HG03354 (cell line): ENCODE data around the gene NFYC.
"Not testable (repeated sequence)": the region's sequence is repeated elsewhere in the genome, so short reads cannot be mapped to it uniquely, and the experiment has no call there.

Source experiments
- ATAC-seq: cut with Tn5 transposase; IDR thresholded peaks from one replicate; pipeline ENCODE4 v1.9.1; 2021; ENCODE audit warnings: mild to moderate bottlenecking; ENCODE audit not compliant: unreplicated experiment, poor library complexity, severe bottlenecking

The NFYC gene

DNA sequence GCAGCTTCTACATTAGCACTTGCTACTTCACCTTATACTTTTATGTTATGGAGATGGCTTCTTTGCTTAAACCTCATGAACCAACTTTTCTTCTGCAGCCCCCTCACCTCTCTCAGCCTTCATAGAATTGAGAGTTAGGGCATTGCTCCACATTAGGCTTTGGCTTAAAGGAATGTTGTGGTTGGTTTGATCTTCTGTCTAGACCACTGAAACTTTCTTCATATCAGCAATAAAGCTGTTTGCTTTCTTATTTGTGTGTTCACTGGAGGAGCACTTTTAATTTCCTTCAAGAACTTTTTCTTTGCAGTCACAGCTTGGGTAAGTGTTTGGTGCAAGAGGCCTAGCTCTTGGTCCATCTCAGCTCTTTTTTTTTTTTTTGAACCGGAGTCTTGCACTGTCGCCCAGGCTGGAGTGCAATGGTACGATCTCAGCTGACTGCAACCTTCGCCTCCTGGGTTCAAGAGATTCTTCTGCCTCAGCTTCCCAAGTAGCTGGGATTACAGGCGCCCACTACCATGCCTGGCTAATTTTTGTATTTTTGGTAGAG, 37.9 kb downstream of the NFYC start:
- not testable (repeated sequence) for ATAC-seq

DNA sequence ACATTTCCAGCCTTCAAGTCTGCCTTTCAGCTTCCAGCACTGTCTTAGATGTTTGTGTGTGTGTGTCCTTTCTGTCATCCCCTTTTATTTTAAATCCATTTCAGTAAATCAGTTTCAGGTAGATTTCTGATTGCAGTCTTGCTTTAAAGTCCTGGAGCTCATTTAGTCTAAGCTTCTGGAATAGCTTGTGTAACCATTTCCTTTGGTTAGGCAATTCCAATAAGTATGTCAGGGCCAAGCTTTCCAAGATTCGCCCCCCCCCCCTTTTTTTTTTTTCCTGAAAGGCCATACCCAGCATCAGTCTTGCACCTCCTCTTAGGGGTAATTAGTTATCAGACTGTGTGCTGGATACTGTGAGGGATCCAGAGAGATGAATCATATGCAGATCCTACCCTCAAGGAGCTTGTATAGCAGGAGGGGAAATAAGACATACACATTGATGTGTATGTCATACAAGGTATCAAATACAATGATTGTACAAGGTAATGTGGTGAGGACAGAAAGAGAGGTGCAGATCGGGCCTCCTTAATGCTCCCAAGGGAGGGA, 41.3 kb downstream of the NFYC start:
- ATAC-seq: no peak

DNA sequence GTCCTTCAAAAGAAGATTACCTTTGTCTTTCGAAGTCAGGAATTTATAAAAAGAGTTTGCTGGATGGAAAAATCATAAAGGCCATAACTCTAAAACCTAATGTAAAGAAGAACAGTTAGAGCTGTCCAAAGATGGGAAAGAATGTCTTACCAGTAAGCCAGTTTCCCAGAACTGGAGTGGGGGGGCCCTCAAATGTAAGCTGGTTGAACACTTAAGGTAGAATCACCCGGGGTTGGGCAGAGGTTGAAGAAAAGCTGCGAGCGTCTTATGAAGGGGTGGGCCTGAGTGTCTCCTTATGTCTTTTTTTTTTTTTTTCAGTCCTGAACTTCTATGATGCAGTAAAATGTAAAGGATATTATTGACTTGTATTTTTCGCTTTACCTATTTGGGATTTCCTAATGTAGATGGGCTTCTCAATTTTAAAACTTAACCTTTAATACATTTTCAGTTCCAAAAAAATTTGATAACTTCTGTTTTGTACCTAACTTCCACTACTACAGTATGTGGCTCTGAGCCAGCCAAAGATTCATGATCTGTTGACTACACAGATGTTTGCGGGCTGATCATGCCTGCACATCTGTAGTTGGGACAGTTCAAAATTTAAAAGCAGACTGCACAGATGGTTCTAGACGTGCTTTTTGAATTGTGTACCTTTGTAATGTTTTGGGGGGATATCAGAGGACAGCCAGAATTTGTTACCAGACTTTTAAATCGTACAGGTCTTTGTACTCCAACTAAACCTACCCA, 43.6 kb downstream of the NFYC start:
- ATAC-seq: no peak

DNA sequence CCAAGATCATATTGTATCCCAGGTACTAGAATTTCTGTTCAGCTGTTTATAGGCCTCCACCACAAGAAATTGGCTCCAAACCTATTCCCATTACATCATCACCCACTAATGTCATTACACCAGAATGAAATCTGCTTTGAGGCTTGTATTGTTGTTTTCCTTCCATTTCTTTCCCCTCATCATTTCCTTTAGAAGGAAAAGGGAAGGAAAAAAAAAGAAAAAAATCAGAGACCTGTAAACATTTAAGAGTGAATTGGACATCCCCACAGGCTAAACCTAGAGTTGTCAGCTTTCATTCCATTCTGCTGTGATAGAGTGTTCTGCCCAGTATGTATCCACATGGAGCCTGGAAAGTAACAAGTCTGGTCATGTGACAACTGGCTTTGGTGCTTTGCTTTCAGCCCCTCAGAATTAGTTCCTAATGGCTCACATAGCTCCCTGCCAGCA, 44.6 kb downstream of the NFYC start:
- ATAC-seq: no peak

DNA sequence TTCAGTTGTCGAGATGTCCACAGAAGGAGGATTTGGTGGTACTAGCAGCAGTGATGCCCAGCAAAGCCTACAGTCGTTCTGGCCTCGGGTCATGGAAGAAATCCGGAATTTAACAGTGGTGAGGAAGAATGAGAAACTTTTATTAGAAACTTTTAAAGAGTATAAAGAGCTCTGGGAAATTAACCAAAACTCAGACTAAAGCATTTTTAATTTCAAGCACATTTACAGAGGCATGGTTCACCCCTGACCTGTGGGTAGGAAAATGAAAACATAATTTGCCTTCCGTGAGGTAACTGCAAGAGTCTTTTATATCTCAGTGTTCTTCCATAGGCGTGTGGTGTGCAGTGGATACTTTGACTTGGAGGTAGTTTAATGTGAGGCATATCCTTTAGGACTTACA, 47.3 kb downstream of the NFYC start:
- no peak for ATAC-seq

DNA sequence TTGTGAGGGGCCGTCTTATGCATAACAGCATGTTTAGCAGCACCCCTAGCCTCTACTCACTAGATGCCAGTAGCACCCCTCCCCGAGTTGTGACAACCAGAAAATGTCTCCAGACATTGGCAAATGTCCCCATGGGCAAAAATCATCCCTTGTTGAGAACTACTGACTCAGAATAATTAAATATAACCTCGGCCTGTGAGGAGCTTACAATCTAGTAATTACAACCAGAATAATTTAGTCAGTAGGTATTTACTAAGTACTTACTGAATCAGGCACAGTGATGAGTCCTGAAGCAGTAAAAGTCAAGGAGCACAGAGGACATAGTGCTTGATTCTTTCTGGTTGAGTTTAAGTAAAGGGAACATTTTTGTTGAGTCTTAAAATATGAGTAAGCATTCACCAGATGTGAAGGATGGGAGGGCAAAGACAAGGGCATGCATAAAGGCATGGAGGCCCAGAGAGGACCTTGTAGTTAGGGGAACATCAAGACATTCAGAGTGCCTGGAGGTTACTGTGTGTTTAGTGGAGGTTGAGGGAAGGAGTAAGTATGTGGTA, 48.0 kb downstream of the NFYC start:
- no peak for ATAC-seq

DNA sequence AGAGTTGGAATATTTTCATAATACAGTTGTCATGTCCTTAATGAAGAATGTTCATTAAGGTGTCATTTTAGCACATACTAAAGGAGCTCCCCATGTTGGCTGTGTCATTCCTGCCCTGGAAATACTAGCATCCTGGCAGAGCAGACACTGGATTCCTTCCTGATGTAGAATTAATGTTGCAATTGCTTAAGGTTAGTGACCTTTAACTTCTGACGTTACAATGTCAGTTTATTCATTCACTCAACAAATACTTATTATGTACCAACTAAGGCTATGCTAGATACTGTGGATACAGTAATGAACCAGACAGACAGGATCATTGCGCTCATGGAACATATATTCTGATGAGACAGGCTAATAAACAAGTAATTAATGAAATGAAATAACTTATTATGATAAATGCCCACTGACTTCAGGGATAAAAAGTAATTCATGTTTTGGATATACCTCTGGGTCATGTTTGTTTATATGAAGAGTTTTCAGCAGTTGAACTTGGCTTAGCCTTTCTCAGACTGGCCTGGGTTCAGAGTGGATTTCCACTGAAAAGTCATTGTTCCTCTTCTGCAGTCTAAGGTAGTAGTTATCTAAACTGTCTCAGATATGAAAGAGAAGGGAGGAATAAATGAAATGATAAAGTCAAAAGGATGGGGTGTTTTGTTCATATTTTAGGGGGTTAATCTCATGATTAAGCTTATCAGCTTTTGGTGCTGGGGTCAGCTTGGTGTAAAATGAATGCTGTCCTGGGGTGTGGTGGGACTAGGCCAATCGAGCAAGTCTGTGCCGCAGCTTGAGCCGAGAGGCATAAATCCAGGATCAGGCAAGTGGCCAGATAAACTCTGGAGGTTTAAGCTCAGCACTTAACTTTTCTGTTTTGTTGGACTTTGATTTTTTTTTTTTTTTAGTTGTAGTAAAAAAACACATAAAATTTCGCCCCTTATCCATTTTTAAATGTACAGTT, 48.8 kb downstream of the NFYC start:
- no peak for ATAC-seq

DNA sequence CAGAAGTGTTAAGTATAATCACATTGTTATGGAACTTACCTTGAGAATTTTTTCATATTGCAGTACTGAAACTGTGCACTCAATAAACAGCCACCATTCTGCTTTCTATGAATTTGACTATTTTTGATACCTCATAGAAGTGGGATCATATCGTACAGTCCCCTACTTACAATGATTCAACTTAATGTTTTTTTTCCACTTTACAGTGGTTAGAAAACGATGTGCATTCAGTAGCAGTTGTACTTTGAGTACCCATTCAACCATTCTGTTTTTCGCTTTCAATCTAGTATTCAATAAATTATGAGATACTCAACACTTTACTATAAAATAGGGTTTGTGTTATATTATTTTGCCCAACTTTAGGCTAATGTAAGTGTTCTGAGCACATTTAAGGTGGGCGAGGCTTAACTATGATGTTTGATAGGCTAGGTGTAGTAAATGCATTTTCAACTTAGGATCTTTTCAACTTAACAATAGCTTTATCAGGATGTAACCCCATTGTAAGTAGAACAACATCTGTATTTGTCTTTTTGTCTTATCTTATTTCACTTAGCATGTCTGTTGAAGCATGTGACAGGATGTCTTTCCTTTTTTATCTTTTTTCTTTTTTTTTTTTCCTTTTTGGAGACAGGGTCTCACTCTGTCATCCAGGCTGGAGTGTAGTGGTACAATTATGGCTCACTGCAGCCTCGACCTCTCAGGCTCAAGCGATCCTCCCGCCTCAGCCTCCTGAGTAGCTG, 49.7 kb downstream of the NFYC start:
- no peak for ATAC-seq

DNA sequence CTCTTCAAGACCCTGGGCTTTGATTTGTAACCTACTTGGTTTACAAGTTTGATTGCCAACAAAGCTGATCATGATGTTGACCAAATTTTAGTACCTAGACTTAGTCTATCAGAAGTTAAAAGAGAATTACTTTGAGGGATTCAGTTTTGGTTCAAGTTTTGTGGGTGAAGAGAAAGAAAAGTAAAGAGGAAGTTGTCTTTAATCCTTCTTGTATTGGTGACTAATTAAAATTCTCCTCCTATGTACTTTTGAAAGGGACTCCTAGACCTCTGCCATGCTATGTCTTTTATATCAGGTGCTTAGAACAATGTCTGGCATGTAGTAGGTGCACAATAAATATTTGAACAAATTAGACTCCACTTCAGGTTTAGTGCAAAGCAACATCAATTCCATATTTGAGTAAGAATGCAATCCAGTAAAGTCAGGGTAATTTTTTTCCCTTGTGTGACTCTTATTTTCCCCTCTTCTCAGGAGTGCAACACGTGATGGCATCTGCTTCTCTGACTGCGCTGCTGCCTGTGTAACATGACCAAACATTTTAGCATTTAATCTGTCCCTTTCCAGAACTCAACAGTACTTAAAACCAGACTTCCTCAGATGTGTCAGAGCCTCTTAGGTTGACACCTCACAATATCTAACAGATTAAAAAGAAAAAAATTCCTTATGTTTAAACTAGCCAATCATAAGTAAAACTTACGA, 51.0 kb downstream of the NFYC start:
- no peak for ATAC-seq

DNA sequence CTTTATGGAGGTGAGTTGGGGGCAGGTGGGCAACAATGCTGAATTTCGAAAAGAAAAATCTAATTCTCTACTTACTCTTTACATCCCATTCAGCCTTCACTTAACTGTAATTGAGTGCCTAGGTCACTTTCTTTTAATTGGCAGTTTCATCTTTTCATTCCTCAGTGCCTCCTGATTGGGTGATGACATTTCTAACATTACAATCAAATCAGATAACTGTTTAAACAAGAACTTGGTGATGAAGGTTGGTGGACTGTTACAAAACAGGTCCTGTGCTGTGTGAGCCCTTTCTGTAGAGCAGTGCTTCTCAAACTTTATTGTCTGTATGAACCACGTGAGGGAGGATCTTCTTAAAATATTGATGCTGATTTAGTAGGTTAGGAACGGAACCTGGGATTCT, 51.9 kb downstream of the NFYC start:
- no peak for ATAC-seq

DNA sequence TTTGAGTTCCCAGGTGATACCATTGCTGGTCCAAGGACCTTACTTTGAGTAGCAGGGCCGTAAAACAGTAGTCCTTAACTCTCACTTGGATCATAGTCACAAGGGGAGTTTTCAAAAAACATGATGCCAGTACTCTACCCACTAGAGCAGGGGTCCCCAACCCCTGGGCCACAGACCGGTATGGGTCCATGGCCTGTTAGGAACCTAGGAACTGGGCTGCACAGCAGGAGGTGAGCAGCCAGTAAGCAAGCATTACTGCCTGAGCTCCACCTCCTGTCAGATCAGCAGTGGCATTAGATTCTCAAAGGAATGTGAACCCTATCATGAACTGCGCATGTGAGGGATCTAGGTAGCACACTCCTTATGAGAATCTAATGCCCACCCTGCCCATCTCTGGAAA, 52.4 kb downstream of the NFYC start:
- ATAC-seq: no peak

DNA sequence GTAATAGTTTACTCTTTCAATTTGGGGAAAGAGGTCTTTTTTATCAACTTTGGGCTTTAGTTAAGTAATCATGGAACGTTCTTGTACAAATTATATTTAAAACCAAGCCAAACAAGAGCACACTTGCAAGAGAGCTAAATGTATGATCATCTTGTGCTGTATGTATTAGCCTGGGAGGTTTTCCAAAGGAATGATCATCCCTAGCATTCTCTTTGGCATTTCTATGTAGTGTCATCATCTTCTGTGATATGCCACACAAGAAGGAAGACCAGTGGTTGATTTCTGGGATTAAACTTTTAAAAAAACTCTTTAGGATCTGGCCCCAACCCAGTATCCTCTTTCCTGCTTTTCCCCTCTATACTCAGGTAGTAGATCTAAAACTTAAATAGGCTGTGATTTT, 53.7 kb downstream of the NFYC start:
- ATAC-seq: no peak

DNA sequence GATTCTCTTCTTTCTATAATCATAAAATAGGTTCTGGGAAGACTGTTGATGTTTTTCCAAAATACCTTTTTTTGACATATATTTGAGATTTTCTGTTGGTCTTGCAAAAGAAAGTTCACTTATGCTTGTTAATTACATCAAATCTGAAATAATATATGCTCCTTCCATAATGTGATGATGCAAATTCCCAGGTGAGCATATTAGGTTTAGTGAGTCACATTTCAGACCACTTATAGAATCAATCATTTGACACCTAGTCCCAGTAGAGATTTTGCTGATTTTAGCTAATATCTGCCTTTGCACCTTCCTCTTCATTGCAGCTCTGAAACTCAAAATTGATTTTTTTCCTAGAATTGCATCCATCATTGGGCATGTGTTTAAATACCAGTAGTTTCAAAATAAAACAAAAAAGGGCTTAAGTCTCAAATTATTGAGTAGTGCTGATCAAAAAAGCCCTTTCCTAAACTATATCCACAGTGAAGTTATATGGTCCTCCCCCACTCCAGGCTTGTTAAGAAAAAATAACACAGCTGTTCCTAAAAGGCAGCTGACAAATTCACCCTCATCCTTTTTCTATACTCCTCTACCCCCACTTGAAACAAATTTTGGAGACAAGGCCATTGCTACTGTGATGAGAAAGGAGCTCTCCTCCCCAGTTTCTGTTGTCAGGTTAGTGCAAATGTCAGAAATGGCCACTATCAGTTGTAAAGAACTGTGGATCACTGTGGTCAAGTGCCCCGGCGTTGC, 55.0 kb downstream of the NFYC start:
- ATAC-seq: no peak

DNA sequence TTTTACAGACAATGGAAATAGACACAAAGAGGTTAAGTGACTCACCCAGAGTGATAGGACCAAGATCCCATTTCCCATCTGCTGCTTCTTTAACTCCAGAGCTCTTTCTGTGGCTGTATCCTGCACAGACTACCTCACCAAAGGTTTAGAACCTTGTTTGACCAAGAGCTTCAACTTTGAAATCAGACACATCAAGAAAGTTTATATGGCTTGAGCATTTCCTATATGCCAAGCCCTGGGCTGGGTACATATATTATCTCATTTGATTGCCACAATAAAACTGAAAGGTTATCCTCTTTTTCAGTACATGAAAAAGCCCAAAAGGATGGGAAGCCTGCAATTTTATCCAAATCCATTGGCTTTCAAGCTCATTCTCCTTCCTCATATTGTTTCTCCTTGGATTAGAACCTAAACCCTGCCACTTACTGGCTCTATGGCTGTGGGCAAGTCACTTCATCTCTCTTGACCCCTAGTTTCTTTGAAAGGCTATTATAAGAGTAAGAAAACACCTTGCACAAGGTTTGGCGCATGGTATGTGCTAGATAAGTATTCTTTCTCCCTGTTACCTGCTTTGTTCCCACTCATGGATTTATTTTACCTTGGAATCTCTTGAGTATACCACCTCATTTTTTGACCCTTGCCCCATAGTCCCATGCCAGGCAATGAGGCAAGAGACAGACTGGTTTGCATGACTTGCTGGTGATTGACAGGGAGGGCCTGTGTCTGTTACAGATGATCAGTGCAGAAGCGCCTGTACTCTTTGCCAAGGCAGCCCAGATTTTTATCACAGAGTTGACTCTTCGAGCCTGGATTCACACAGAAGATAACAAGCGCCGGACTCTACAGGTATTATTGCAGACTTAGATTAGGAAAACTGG, 57.6 kb downstream of the NFYC start:
- no peak for ATAC-seq

DNA sequence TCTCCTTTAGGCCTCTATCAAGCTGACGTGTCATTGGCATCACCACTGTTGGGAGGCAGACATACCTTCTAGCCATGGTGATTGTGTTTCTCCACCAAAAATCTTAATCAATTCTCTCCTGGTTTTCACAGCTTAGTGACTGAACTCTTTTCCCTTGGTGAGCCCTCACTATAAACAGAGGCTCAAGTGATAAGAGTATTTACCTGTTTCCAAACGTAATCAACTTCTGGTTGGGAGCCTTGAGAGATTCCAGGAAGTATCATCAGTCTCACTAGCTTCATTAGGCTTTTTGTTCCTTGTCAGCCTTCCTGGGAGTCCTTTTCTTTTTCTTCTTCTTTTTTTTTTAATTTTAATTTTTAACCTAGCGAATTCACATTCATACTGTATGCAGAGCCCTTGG, 58.3 kb downstream of the NFYC start:
- no peak for ATAC-seq

DNA sequence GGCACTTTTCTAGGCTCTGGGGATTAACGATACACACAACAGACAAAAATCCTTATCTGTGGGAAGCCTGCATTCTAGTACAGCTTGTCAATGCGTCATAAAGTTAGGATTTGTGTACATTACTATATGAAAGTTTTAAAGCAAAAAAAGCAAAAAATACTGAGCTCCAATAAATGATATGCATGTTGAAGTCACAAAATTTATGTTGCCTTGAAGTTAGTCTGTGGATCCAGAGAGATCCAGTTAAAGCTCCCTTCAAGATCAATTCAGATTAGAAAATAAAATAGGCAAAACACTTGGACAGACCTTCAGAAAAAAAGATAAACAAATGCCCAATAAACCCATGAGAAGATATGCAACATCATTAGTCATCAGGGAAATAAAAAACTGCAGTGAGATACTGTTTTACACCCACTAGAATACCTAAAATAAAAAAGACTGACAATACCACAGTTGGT, 59.0 kb downstream of the NFYC start:
- no peak for ATAC-seq

DNA sequence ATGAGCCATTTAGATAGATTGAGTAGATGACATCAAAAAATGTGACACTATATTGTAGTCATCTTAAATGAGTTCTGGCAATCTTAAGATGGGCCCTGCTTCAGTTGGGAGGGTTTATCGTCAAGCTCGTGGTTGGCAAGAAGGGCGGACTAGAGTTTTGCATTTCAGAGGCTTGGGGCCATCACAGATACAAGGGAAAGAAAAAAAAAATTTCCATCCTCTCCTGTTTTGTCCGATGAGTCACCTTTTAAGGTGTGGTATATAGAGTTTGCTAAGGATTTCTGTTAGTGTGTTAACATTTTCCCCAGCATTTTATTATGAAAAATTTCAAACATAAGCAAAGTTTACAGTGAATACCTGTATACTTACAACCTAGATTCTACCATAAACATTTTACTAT, 60.3 kb downstream of the NFYC start:
- no peak for ATAC-seq
